Left lung (tissue), 10 donors: ENCODE data around the gene FARP1. TPM values are rescaled to one million over a fixed set of nuclear protein-coding genes. Genes with fewer than 3 reads are reported as not detected.

ENCODE experiments used
- ATAC-seq: fragments of 200-7000 bp; cut with Tn5 transposase; one replicate; pipeline ENCODE4 v1.9.1; 2020; ENCODE audit warnings: moderate library complexity
- DNase-seq, 4 donors: peaks; one replicate each; pipeline ENCODE4 v3.0.0-alpha.2; 2013 to 2020
- H3K27ac ChIP-seq, 2 donors: fragments of 200-600 bp; sonication (generic) in 1 of 2; one replicate each; pipeline versions ENCODE4 v1.5.0 to v1.8.0; 2020 to 2021
- H3K27me3 ChIP-seq, 2 donors: fragments of 200-600 bp; sonication (generic) in 1 of 2; one replicate each; pipeline versions ENCODE4 v1.5.0 to v1.8.0; 2020 to 2021
- H3K36me3 ChIP-seq, 2 donors: fragments of 200-600 bp; sonication (generic) in 1 of 2; one replicate each; pipeline versions ENCODE4 v1.5.0 to v1.8.0; 2020 to 2021
- H3K4me1 ChIP-seq, 2 donors: fragments of 200-600 bp; one replicate each; pipeline ENCODE4 v1.8.0; 2021
- H3K4me3 ChIP-seq, 2 donors: fragments of 200-600 bp; sonication (generic) in 1 of 2; one replicate each; pipeline versions ENCODE4 v1.5.0 to v1.8.0; 2020 to 2021; ENCODE audit warnings: mild to moderate bottlenecking in 1 of 2
- H3K9me3 ChIP-seq, 2 donors: fragments of 200-600 bp; sonication (generic) in 1 of 2; one replicate each; pipeline versions ENCODE4 v1.5.0 to v1.8.0; 2020 to 2021
- intact Hi-C, 2 donors: fragments of 100-400 bp; cut with DNase I; formaldehyde crosslinking; loops; one replicate each; pipeline versions ENCODE4 v1.11.2 to v1.14.2; 2022
- polyA plus RNA-seq, 6 donors: library from polyadenylated mRNA; unstranded; fragments of 120-200 nt; gene quantifications; one replicate each; pipeline ENCODE4 v1.2.1, GENCODE V29; 2013; ENCODE audit not compliant: insufficient read length in 6 of 6
- total RNA-seq, 2 donors: library from RNA; stranded (reverse); fragmentation: NEBNext Ultra II Directional; extraction: Animal tissue kit (Norgen Biotek cat#: 25700); gene quantifications; one replicate each; pipeline ENCODE4 v1.2.1, GENCODE V29; 2021
- TF ChIP-seq, protein P1 (sequence below), 2 donors: fragments of 200-600 bp; sonication (generic) in 1 of 2; IDR thresholded peaks; one replicate each; pipeline versions ENCODE4 v1.5.0 to v1.8.0; 2021; ENCODE audit warnings: antibody characterized with exemption in 2 of 2
- donor health status: DM: no; HTN: yes; CAD: no.
- donor health status: DM: no; HTN: no; CAD: no.

The FARP1 gene
- total and polyA plus RNA-seq, 8 donors, result 78.9 to 142 (median 132) TPM

DNA sequence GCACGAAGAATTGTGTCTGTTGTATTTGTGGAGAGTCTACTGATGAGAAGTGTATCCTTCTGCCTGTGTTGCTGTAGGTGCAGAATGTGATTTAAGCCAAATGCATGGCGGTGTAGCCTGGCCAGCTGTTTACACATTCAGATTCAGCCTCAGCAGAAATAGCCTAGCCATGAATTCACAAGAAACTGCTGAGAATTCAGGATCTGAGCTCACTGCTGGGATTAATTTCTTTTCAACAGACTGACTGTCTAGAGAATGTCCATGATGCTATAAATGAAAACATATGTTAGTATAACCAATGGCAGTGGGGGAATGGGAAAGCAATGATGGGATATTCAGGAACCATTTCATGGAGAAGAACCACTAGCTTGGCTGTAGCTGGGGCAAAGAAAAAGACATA is 111.6 kb downstream of the FARP1 start:
- no peak for DNase-seq
- H3K36me3 ChIP-seq, result no peaks in the 10 kb centered on the region
- H3K4me3 ChIP-seq, result no peak overlapping the region
- peaks cover 4 to 13% of the 10 kb centered on the region in 2 donors for H3K4me1 ChIP-seq
- intact Hi-C loops, result no loop called here
- TF ChIP-seq, protein P1, sequence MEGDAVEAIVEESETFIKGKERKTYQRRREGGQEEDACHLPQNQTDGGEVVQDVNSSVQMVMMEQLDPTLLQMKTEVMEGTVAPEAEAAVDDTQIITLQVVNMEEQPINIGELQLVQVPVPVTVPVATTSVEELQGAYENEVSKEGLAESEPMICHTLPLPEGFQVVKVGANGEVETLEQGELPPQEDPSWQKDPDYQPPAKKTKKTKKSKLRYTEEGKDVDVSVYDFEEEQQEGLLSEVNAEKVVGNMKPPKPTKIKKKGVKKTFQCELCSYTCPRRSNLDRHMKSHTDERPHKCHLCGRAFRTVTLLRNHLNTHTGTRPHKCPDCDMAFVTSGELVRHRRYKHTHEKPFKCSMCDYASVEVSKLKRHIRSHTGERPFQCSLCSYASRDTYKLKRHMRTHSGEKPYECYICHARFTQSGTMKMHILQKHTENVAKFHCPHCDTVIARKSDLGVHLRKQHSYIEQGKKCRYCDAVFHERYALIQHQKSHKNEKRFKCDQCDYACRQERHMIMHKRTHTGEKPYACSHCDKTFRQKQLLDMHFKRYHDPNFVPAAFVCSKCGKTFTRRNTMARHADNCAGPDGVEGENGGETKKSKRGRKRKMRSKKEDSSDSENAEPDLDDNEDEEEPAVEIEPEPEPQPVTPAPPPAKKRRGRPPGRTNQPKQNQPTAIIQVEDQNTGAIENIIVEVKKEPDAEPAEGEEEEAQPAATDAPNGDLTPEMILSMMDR (IDR thresholded peaks at IDR 0.05), result no peak
- no peaks in the 10 kb centered on the region for H3K9me3 ChIP-seq
- ATAC-seq, result no peak
- no peaks in the 10 kb centered on the region for H3K27me3 ChIP-seq
- peak overlapping the region in 1 of 2 donors; percentile 35 for H3K27ac ChIP-seq

DNA sequence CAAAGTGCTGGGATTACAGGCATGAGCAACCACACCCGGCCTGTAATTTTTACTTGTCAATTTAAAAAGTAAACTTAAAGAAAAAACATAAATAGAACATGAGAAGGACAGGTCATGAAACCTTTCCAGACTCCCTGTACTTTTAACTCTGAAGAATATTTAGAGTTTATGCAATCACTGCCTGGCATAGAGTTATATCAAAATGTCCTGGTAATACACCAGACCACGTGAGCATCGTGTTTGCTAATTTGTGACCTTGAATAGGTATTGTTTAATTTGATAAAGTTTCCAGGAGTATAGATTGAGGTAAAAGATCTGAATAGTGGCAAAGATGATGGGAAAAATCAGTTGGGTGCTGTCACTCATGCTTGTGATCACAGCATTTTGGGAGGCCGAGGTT is 115.3 kb downstream of the FARP1 start:
- intact Hi-C loops, result no loop called here
- H3K4me1 ChIP-seq, result peaks cover 4% of the 10 kb centered on the region in 2 donors
- no peaks in the 10 kb centered on the region for H3K36me3 ChIP-seq
- no peak for ATAC-seq
- H3K27me3 ChIP-seq, result no peaks in the 10 kb centered on the region
- H3K27ac ChIP-seq, result no peak overlapping the region
- no peaks in the 10 kb centered on the region for H3K9me3 ChIP-seq
- no peak for DNase-seq
- TF ChIP-seq, protein P1 (IDR thresholded peaks at IDR 0.05), result no peak
- no peak overlapping the region for H3K4me3 ChIP-seq

DNA sequence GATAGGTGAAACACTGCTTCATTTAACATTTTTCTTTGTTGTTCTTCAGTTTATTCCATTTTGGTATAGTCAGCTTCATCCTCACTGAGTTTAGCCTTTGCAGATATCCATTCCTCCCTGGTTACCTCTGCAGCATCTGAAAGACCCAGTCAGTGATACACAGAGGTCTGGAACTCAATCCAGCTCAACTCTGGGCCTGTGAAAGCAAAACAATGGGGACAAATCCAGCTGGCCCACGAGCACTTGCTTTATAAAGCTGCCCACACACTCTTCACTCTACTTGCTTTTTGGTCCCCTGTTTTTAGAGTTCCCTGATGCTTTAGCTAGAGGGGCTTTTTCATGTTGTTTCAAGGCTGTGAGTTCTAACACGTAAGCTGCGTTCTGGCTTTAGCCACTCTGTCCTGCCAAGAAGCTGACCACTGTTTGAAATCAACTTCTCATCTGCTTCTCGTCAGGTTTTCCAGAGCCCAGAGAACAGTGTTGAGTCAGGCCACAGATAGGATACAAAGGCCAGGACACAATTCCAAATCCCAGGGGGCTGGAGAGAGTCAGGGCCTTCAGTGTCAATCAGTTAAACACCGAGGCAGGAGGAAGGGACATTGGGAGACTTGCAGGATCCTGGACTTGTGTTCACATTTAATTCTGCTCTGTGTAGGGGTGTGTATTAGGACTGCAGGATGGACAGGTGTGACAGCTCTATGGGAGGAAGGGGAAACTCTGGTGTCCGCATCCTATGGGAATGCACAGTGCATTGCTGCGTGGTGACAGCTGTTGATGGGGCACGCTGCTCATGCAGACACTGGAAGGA is 117.7 kb downstream of the FARP1 start:
- Histone ChIP-seq H3K27me3 (no peaks in the 10 kb centered on the region), H3K4me1 (peaks cover 0 to 3% of the 10 kb centered on the region in 2 donors), H3K27ac (no peak overlapping the region), H3K9me3 (no peaks in the 10 kb centered on the region), H3K36me3 (no peaks in the 10 kb centered on the region), H3K4me3 (no peak overlapping the region)
- no peak for ATAC-seq
- intact Hi-C loops, result no loop called here
- TF ChIP-seq, protein P1 (IDR thresholded peaks at IDR 0.05), result no peak
- DNase-seq, result no peak

DNA sequence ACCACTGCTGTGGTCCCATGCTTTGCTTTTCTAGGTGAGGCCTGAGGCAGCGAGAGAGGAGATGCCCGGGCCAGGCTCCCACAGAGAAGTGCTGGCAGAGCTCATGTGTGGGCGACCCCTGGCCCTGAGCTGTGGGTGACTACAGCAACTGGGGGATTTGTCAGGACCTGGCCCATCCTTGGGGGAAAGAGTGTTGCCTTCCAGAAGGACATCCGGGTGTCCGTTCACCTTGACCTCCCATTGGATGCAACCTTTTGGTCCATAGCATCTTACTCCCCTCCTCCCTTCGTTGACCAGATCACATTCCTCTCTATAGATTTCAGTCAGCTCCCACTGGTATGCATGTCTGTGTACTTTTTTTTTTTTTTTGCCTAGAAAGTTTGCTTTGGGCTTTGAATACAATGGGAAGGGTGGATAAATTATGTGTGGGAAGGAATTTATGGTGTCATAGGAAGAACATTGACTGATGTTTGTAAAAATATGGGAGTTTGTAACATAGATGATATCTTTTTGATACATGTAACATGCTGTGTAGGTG is 118.3 kb downstream of the FARP1 start:
- no peaks in the 10 kb centered on the region for H3K9me3 ChIP-seq
- no peaks in the 10 kb centered on the region for H3K4me1 ChIP-seq
- H3K4me3 ChIP-seq, result no peak overlapping the region
- intact Hi-C loops, result no loop called here
- H3K27me3 ChIP-seq, result no peaks in the 10 kb centered on the region
- no peaks in the 10 kb centered on the region for H3K36me3 ChIP-seq
- DNase-seq (peak in 1 of 4 donors; percentile 60), ATAC-seq (no peak)
- TF ChIP-seq, protein P1 (IDR thresholded peaks at IDR 0.05), result no peak
- no peak overlapping the region for H3K27ac ChIP-seq

DNA sequence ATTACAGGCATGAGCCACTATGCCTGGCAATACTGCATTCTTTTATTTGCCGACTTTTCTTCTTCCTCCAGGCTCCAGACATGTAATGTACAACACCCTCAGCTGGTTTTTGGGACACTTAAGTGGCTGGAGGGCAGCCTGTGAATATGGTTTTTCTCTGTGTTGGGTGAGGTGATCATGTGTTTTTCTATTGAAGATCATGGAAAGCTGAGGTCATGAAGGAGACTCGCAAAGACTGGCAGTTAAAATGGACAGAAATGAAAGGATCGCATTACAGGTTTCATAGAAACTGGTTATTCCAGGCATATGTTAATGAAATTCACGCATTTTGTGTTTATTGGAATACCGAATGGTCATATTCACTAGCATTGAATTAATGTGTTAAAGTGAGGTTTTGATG is 119.4 kb downstream of the FARP1 start:
- no peaks in the 10 kb centered on the region for H3K27me3 ChIP-seq
- intact Hi-C loops, result no loop called here
- H3K4me3 ChIP-seq, result no peak overlapping the region
- no peak overlapping the region for H3K27ac ChIP-seq
- no peaks in the 10 kb centered on the region for H3K9me3 ChIP-seq
- no peaks in the 10 kb centered on the region for H3K36me3 ChIP-seq
- TF ChIP-seq, protein P1 (IDR thresholded peaks at IDR 0.05), result no peak
- DNase-seq (no peak), ATAC-seq (no peak)
- no peaks in the 10 kb centered on the region for H3K4me1 ChIP-seq
